Stimulated activated CD4-positive, alpha-beta T cell treated with anti-CD3 and anti-CD28 coated beads, Interleukin-12 subunit alpha, Interleukin-12 subunit beta, amount 100 ng/mL, for 48 hours (primary cell): ENCODE measurements around the gene NAV2.
"Not testable (repeated sequence)": the region's sequence is repeated elsewhere in the genome, so short reads cannot be mapped to it uniquely, and the experiment has no call there.

Source experiments
- DNase-seq, 3 donors: peaks; one replicate each; pipeline ENCODE4 v3.0.0-alpha.2; 2020; ENCODE audit warnings: low read depth in 2 of 3, low spot score in 1 of 3

The NAV2 gene

GRCh38 chr11:20109731-20110445 is 397.3 kb downstream of the NAV2 start:
- DNase-seq: no peak

- DNase-seq: peak; percentile 23 to 55 (median 29)
Measured at GRCh38 chr11:20110908-20111669, 398.5 kb downstream of the NAV2 start.

DNA sequence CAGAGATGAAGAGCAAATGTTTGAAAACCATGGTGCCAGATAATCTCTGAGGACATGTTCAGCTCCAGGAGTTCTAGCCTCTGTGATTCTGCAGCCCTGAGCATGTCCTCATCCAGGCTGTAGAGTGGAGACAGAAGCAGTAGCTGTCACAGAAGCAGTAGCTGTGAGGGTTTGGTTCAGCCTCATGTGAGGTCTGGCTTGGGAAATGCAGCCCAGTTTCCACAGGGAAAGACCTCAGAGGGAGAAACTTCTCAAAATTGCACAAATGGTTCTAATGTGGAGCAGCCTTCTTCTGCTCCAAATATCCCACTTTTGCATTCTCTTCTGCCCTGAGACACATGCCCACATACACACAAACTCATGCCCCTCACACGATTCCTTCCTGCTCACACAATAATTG is 399.2 kb downstream of the NAV2 start:
- no peak for DNase-seq

DNA sequence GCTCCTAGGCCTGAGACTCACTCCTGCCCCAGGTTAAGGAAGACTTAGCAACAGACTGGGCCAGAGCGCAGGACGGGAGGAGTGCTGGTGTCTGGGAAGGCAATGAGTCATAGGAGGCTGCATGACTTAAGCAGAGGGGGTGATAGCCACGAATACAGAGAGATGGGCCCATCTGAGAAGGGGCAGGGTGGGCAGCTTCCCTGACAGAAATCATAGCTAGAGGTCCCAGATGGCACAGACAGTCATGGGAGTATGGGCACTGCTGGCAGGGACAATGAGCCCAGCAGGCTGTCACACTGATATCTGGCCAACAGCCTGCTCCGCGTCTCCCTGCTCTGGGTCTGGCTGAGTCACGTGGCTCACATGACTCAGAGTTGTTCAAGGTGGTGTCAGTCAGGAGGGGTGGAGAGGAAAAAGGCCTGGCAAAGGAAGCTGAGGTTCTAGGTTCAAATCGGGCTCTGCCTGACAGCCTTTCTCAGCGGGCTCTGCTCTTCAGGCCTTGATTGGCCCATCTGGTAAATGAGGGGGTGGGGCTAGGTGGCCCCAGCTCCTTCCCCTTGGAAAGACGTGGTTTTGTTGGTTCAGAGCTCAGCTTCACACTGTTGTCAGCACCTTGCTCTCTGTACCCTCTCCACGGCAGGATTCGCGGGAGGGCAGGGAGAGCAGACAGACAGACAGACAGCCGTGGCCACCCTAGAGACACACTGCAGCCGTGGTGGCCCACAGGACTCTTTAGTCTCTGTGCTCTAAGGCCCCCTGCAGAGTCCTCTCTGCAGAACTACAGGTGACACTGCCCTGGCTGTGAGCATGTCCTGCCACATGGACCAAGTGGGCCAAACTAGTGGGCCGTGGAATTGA is 399.9 kb downstream of the NAV2 start:
- DNase-seq: no peak

GRCh38 chr11:20113149-20113438 is 400.5 kb downstream of the NAV2 start:
- DNase-seq: no peak

DNA sequence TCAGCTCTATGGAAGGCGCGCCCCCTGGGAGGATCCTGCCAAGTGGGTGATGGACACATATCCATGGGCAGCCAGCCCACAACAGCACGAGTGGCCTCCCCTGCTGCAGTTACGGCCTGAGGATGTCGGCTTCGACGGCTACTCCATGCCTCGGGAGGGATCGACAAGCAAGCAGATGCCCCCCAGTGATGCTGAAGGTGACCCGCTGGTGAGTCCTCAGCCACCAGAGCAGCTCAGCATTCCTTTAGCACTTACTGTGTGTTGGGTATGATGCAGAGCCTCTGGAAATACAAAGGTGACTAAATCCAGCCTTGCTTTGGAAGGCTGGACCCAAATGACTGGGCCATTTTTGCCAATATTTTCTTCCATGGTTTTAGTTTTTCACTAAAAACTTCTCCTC is 402.0 kb downstream of the NAV2 start:
- no peak for DNase-seq

GRCh38 chr11:20116825-20117224 is 404.2 kb downstream of the NAV2 start:
- no peak for DNase-seq

GRCh38 chr11:20117291-20117690 is 404.7 kb downstream of the NAV2 start:
- no peak for DNase-seq

DNA sequence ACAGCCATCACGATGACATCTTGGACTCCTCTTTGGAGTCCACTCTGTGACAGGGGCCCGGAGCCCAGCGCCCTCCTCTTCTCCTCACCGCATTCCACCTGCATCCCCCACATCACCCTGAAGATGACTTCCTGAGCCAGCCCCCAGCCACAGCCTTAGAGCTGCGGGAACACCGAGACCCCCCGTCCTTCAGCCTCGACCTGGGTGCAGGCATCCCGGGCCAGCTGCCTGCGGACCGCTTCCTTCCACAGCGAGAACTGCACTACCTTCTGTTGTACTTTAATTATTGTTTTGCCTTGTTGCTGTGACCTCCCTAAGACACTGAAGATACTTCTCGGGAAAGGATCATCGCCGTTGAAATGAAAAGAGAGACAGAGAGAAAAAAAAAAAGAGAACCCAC is 405.6 kb downstream of the NAV2 start:
- no peak for DNase-seq

DNA sequence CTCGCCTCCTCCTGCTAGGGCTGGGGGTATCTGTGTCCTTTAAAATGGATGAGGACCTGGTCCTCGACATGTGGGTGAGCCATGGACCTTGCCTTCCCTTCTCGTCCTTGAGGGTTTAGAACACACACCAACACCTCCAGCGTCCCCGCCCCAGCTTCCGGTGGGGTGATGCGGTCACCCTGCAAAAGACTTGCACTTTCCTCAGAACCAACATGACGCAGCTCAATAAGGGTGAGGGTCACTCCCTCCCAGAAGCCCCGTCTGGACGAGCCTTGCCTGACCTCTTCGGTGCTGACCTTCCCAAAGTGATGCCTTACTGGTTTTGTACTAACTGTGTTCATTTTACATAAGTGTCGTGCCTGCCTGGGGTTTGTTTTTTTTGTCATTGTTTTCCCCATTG is 406.7 kb downstream of the NAV2 start:
- DNase-seq: no peak

DNA sequence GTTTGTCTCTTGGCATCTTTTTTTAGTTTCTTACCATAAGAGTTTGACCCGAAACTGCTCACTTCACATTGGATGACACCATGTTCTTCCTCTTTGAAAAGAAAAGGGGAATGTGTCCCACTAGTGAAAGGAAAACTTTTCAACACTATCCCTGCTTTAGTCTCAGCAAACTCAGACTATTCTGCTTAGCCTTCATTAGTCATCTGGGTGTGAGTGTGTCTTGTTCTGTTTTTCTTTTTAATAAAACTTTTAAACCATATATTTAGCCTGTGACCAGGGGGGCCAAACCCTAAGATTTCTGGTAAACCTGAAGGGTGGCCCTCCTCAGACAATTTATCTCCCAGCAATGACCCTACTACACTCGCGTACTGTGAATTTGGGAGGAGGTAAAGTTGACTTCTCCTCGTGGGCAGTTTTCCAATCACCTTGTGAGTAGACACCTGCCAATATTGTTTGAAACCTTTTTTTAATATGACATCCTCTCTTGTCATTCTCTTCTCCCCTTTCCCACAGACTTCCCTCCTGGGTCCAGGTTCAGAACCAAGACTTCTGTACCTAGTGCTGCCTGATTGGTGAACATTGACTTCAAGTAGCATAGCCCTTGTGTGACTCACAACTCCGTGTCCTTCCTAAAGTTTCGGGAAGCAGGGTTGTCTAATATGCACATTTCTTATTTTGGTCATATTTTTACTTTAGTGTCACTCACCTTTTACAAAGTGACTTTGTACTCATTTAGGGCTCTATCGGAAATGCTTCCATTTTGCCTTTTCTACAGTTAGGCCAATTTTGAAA is 407.7 kb downstream of the NAV2 start:
- no peak for DNase-seq

DNA sequence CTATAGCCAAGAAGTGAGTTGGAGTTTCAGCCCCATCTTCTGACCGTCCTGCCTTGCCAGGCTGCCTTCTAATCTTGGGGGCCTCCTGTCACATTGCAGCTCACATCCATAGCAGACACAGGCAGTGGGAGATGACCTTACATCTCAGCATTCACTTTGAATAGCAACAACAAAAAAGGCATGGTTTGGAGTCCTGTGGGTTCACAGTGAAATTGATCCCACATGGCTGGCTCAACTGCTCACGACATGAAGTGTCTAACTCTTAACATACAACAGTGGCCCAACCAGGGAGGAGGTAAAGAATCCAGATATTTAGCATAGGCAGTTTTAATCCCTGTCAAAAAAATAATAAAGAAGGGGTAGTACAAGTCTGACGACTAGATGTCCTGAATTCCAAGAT is 409.5 kb downstream of the NAV2 start:
- no peak for DNase-seq

- DNase-seq: no peak
Measured at GRCh38 chr11:20125927-20126326, 413.3 kb downstream of the NAV2 start.

GRCh38 chr11:20126724-20127123 is 414.1 kb downstream of the NAV2 start:
- no peak for DNase-seq

DNA sequence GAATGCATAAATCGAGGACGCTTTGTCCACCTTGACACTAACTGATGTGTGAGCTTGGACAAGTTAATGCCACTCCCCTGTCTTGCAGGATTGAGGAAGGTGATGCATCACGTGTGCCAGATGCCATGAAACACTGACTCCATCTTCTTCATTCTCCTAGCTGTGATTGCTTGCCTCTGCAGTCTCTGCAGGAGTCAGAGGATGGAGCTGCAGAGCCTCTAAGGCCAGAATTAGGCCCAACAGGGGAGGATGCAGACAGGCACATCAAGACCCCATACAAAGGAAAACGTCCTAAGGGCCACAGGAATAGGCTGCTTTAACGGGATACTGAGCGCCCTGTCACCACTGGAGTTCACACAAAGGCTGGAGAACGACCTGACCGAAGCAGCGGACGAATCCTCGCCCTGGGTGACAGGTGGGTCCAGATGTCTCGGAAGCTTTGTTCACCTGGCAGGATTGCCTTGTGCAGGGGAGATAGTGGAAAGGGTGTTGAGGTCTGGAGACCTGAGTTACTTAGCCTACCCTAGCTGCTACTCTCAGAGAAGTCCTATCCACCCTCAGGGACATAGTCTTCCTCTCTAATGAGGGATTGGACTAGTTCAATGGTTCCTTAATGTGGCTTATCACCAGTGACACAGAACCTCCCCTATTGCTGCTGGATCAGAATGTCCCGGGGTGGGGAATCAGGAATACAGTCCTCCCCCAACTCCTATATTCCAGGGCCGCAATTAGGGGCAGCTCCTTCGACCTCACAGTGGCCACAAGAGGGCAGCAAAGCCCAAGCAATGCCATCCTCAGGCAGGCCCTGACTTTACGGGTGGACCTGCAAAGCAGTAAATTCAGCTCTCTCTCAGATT is 415.3 kb downstream of the NAV2 start:
- peak; percentile 50 to 70 (median 69) for DNase-seq

- DNase-seq: not testable (repeated sequence)
Measured at GRCh38 chr11:20128528-20128825, 415.8 kb downstream of the NAV2 start.

DNA sequence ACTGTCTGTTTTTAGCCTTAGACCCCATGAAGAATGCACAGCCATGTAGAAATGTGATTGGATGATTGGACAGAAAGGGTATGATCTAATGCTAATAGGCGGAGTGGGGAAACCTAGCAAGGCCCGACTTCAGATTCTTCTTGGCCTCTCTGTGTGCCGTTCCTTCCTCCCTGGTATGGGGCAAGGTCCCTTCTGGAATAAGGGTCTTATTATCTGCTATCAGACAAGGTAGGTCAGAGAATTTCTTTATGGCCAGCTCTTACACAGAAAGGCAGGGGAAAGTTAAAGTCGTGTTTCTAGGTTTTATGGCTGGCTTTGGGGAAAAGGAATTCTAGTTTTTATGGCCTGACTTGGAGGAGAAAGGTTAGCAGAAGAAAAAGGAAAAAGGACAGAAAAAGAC is 417.0 kb downstream of the NAV2 start:
- DNase-seq: no peak

- DNase-seq: peak in 2 of 3 donors; percentile 37 to 48
Measured at GRCh38 chr11:20131788-20132666, 419.4 kb downstream of the NAV2 start.

DNA sequence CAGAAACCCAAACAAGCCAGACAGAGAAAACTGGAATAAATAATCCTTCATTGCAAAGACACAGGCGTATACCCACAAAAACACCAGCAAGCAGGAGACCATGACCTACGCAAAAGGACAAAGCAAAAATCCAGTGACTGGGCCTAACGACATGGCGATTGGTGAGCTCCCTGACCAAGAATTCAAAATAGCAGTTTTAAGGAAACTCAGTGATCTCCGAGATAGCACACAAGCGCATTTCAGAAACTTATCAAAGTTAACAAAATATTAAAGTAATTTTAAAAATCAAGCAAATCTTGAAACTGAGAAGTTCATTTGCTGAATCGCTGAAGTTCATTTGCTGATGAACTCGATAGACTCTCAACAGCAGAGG is 420.0 kb downstream of the NAV2 start:
- DNase-seq: no peak
